GM21447 (cell line): ENCODE results near the gene GRAMD4.

Source experiments
- ATAC-seq: cut with Tn5 transposase; IDR thresholded peaks from one replicate; pipeline ENCODE4 v1.9.1; 2021; ENCODE audit not compliant: unreplicated experiment

The GRAMD4 gene

DNA sequence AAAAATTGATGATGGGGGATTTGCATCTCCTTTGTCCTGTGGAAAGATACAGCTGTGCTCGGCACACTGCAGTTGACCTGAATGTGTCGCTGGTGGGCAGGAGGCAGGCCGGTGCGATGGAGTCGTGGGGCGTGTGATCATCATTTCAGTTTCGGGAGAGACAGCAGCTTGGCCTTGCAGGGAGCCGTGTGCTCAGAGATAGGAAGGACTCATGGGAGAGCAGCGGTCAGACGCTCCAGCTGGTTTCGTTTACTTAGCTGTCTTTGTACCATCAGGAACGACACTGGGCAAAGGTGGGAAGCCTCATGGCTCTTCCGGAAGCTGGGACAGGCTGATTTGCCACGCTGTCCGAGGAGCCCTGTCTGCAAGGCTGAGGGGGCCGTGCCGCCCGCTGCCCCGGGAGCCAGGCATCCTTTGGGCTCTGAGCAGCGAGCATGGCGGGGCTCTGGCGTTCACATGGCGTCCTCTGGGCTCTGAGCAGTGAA is 32.7 kb downstream of the GRAMD4 start:
- no peak for ATAC-seq

DNA sequence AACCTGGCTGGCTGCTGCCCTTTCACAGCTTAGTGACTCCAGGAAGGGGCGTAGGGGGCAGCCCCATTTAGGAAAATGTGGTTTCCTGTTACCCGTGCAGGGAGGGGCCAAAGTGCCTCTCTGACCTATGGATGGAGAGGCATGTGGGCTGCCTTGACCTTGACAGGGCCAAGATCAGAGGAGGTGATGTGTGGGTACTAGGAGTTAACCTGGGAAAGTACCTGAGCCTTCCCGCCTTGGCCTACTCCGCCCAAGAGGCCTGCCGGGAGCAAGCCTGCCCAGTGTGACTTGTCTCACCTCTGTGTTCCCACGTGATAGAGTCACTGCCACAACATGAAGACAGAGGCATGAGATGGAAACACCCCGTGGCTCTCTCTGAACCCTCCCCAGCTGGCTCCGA is 33.4 kb downstream of the GRAMD4 start:
- ATAC-seq, result no peak

DNA sequence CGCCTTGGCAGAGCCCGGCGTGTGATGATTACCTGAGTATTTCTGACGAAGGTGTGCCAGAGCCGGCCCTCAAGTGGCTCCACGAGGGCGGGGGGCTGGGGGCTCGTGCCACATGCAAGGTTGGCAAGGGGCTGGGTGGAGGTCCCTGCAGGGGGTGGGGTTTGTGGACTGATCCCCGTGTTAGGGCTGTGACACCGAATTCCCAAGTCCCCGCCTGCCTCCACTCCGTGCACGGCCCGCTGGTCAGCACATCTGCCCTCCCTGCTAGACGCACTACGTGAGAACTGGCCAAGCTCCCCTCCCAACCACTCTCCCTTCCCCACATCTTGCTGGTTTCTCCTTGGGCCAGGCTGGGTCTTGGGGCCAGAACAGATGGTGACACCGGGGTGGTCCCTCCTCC is 34.2 kb downstream of the GRAMD4 start:
- no peak for ATAC-seq

DNA sequence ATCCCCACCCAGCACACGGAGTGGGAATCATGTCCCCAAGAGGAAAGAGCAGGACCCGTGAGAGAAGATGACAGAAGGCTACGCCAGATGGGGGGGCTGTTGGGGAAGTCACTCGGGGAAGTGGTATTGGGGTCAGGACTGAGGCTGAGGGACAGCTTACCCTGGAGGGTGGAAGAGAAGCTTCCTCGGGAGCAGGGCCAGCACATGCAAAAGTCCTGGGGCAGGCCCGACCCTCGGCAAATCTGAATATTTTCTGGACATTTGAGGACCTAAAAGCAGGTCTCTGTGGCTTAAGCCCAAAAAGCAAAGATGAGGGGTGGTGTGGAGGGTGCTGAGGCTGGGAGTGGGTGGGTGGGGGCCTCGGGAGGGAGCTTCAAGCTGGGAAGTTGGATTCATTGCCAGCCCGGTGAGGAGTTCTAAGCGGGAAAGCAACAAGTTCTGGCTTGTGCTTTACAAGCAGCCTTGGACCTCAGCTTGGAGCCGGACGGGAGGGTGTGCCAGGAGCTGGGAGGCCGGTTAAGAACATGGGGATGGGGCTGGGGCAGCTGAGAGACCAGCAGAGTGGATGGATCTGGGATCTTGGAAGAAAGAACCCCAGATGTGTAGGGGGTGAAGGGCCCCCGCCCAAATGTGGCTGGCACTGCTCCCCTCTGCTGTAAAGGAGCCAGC is 34.9 kb downstream of the GRAMD4 start:
- ATAC-seq, result no peak

DNA sequence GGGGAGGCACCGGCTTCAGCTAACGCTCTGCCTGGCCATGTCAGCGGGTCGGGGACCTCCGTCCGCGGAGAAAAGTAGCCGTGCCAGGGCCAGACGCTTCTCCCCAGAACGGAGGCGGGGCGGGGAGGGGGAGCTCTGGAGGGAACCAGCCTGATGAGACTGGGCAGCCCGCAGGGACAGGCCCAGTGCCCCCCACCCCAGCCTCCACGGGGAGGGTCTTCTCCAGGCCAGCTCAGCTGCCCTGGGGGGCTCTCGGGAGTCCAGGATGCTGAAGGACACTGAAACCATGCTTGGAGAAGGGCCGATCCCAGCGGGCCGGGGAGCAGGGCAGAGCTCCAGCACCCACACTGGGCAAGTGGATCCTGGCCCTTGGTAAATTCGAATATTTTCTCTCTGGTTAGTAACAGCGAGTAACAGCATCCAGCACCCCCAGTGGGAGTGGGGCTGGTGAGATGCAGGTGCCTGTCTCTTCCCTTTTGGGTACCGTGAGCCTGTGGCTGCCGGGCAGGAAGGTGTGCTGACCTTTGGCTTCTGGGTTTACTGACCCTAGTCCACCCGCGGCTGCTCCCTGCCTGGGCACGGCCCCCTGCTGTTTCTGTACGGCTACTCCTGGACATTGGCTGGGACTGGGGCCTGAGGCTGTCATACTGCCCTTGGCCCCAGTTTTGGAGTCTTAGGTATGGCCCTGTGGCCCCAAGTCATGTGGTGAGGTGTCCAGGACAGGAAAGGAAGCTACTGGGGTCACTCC is 35.8 kb downstream of the GRAMD4 start:
- no peak for ATAC-seq

DNA sequence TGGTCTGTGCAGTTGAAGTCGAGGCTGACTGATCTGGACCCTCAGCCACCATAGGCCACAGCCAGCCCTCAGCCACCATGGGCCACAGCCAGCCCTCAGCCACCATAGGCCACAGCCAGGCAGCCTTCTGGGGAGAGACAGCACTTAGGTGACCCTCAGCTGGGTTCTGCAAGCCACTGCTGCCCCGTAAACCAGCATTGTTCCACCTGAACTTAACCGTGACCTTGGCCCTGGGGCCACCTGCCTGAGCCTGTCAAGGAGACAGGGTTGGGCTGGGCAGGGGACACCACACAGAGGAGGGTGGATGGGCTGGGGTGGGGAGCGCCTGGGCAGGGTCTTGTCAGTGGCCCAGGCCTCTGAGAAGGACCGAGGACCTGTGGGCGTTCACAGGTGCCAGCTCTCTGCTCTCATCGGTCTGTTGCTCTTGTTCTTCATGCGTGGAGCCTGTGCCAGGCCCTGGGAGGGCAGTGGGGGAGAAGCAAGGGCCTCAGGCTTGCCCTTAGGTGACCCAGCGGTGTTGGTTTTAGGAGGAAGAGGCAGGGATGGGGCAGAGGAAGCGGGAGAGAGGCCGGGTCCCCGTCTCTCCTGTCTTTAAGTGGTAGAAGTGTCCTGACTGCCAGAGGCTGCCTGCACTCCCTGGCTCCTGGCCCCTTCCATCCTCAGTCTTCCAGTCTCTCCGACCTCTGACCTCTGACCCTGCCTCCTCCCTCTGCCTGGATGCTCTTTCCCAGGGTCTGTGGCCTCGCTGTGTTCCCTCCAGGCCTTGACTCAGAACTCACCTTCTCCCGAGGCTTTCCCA is 36.9 kb downstream of the GRAMD4 start:
- ATAC-seq, result no peak

DNA sequence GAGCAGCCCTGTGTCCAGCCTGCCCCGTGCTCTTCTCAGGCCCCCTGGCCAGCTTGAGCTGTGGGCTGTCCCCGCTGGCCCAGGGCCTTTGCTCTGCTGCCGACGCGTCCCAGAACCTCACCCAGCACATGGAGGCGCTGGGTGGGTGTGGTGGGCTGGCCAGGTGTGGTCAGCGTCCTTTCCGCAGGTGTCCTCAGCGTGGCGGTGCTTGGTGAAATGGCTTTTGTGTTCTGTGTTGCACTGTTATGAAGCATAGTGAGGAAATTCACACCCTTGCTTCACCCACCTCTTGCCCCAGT is 37.4 kb downstream of the GRAMD4 start:
- no peak for ATAC-seq

DNA sequence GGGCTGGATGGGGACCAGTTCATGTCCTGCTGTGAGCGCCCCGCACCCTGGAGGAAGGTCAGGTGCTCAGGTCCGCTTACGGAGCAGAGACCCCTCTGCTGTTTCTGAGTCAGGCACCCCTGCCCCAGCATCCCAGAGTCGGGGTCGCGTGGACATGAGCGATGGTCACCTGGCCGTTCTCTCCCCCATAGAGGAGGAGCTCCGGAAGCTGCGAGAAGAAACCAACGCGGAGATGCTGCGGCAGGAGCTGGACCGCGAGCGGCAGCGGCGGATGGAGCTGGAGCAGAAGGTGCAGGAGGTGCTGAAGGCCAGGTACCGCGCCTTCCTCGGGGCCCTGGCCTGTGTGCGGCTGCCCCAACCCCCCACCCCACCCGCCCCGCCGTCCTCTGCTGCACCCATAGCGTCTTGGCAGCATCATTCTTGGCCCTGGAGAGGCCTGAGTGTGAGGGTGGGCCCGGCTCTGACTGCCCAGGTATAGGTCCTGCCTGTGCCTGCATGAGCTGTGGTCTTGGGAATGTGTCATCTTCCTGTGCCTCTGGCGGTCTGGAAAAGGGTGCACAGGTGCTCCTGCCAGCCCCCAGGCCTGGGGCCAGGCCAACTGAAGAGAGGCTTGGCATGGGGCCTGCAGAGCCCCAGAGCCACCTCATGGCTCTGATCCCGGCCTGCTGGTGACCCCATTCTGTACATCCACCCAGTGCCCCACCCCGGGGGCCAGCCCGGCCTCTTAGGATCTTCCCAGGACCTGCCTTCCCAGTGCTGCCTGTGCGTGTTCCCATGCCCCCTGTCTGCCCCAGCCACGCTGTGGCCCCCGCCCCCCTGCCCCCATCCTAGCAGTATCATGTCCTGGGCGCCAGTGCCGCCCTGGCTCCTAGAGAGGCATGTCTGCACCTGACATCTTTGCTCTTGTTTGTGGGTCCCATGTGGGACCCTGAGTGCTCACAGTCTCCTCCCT is 38.1 kb downstream of the GRAMD4 start:
- ATAC-seq, result no peak

DNA sequence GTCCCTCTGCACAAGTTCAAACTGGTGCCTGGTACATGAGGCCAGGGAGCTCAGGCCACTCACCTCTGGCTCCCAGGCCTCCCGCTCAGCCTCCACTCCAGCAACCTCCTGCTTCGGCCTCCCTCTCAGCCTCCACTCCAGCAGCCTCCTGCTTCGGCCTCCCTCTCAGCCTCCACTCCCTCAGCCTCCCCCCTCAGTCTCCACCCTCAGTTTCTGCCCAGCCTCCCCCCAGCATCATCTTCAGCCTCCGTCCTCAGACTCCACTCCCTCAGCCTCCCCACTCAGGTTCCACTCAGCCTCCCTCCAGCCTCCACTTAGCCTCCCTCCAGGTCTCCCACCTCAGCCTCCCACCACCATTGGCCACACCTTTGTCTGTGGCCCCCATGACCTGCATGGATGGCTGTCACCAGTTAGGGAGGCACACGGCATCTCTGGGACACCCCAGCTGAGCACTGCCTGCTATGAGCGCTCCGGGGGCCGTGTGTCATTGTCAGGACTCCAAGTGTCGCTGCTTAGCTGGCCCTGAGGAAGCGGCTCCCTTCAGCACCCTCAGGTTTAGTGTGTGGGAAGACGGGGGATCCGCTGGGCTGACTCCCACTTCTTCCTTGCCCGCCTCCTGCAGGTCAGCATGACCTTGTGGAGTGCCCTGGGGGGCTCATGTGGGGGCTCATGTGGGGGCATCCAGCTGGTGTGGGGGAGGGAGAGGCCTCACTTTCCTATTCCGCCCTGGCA is 39.0 kb downstream of the GRAMD4 start:
- ATAC-seq, result no peak

DNA sequence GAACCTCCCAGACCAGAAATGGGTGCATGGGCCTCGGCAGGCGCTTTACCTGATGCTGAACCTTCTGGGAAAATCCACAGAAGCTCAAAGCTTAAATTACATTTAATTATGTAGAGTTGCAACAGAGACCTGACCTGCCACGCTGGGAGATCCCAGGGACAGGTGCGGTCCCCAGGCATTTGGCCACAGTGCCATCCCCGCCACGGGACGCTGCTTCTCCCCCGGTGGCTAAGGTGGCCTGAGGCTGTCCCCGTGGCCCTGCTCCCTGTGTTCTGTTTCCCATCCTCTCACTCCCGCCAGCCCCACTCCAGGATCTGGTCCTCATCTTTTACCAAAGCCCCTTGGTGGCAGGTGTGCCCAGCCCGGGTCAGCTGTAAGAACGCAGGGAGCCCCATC is 39.6 kb downstream of the GRAMD4 start:
- ATAC-seq, result no peak

DNA sequence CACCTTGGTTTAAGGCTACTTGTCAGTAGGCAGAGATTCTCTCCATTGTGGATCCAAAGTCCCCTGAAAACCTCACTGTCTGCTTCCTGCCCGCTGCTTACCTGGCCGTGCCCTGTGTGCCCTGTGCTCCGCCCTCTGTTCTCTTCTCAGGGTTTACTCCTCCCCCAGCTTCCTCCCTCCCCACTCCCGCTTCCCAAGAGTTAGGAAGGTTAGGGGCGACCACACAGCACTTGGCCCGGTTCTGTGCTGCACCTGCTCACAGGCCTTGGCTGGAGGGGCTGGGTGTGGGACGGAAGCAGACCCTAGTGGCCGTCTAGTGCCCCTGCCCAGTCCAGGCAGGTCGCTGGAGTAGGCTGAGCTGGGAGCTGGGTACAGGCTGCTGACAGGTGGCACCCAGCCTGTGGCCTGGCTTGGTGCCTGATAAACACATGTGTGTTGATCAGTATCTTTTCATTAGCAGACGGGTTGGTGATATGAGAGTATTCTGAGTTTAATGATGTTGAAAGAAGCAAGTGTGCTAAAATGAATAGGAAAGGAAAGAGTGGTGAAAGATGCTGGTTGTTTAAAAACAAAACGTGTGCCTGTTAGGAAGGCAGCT is 40.5 kb downstream of the GRAMD4 start:
- ATAC-seq, result no peak

DNA sequence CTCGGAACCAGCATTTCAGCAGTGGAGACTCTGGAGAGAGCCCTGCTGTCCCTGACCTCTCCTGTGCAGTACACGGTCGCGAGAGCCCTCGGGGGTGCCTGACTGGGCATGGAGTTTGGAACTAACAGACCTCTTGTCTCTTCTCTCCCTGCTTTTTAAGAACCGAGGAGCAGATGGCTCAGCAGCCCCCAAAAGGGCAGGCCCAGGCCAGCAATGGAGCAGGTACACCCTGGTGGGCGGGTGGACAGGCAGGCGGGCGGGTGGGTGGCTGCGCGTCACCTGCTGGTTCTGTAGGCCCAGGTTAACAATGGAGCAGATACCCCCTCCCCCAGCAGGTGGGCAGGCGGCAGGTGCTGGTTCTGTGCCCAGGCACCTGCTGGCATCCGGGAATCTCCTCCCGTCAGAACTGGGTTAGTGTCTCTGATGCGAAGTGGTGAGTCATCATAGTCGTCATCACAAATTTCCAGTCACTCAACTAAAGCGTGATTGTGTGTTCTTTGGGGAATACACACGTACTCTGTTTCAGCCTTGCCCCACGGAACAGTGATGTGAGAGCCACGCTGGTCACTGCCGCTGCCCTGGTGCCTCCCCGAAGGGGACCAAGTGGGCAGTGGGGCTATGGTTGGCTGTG is 41.1 kb downstream of the GRAMD4 start:
- no peak for ATAC-seq

DNA sequence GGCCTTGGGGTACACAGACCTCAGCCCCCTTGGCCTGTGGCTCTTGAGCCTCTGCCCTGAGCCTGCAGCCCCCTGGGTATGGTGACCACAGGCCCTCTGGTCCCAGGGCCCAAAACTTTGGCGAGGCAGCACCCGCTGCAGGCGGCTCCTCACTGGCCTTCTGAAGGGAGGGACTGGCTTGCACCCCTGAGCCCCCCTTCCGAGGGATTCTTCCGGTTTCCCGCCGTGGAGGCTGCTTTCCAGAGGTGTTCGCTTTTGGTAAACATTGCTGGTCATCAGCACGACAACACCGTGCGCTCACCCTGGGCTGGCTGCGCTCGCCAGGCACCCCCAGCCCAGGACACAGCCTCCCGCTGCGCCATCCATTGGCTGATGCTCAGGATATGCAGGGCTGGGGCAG is 42.0 kb downstream of the GRAMD4 start:
- no peak for ATAC-seq

DNA sequence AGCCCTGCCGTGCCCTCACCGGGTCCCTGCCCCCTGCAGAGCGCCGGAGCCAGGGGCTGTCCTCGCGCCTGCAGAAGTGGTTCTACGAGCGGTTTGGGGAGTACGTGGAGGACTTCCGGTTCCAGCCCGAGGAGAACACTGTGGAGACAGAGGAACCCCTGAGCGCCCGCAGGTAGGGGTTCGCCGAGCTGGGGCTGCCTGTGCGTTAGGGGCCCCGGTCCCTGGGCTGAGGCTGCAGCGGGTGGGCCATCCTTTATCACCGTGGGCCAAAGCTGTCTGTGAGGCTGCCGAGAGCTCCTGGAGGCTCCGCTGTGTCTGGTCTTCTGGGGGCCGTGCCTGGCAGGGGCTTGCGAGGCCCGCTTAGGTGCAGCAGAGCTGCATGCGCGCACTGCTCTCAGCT is 42.8 kb downstream of the GRAMD4 start:
- ATAC-seq, result no peak

DNA sequence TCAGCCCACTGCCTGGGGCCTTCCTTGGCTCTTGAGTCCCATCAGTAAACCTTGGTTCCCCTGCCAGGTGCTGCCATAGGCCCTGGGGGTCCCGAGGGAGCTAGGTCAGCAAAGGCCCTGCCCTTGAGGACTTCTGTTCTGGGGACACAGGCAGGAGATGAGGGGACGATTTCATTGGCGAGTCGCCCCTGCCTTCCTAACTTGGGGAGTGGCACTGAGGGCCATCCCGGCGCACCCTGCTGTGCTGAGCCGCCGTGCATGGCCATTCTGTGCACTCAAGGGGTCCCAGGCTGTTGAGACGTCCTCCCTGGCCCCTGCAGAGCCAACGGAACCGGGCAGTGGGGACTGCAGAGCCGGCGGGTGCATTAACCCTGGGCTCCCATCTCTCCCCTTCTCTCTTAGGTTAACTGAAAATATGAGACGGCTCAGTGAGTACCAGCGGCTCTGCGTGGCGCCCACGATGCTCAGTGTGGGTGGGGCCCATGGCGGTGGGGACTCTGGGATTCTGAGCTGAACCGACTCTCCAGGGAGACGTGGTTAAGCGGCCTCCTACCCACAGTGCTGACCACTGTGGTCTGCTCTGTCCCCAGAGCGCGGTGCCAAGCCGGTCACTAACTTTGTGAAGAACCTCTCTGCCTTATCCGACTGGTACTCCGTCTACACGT is 43.4 kb downstream of the GRAMD4 start:
- no peak for ATAC-seq

DNA sequence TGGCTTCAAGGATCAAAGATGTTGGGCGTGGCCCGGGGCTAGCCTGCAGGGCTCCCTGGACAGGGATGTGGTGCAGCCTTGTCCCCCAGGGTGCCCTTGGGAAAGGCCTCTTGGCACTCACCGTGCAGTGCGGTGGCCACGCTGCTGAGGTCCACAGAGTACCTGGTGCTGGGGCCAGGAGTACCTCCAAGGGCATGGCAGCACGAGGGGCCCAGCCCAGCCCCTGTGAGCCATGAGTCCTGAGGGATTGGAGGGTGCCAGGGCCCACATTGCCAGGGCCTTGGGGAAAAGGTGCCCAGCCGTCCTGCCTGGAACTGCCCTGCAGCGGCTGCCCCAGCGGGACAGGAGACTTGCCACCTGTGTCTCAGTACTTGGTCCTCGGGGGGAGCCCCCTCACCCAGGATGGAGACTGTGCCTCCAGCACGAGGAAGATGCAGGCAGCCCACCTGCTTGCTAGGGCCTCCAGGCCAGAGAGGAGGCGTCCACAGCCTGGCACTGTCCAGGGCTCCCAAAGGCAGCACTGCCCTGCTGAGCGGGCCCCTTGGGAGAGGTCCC is 44.2 kb downstream of the GRAMD4 start:
- ATAC-seq, result no peak

DNA sequence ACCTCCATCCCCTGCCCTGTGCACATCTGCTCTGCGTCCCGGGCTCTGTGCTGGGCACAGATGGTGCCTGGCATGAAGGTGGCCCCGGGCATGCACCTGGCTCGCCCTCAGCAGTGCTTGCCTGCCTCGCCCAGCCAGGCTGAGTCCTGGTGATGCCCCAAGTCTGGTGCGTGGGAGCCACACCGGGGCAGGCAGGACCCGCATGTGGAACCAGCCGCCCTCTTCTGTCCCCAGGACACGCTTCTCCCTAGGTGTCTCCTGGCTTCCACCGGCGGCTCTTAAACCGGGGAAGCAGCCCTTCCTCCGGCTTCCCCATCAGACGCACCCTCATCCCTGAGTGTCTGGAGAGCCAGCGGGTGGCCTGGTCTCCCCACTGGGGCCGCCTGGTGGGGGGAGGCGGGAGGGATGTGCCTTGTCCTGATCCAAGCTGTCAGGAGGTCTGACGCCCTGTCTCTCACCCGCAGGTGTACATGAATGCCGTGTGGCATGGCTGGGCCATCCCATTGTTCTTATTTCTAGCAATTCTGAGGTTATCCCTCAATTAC is 45.0 kb downstream of the GRAMD4 start:
- ATAC-seq, result no peak

DNA sequence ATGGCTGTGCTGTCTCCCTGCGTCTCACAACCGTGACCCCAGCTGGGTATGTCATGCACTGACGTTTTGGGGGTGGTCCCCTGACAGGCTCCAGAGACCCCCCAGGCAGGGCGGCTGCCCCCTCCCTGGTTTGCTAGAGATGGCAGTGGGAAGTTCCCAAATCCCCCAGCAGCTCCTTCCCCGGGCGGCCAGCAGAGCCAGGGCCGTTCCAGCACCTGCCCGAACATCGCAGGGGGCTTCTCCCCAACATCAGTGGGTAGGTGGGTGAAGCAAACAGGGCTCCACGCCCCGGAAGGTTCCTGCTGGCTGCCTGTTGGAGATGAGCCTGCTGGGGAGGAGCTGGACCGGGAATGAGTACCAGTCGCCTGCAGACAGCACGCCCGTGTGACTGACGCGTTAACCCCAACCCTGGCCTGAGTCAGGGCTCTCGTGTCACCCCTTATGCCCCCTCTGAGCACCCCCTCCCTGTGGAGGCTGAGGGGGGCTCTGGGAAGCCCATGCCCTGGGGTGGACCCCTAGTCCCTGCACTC is 45.6 kb downstream of the GRAMD4 start:
- ATAC-seq, result no peak
